NCI-H1048 (cell line): ENCODE data around the gene SLC35G2.
"Not testable (repeated sequence)": the region's sequence is repeated elsewhere in the genome, so short reads cannot be mapped to it uniquely, and the experiment has no call there.

ENCODE experiments used
- DNase-seq: peaks from one replicate; lab custom pipeline; 2025; lab: John Stamatoyannopoulos, UW

The SLC35G2 gene

DNA sequence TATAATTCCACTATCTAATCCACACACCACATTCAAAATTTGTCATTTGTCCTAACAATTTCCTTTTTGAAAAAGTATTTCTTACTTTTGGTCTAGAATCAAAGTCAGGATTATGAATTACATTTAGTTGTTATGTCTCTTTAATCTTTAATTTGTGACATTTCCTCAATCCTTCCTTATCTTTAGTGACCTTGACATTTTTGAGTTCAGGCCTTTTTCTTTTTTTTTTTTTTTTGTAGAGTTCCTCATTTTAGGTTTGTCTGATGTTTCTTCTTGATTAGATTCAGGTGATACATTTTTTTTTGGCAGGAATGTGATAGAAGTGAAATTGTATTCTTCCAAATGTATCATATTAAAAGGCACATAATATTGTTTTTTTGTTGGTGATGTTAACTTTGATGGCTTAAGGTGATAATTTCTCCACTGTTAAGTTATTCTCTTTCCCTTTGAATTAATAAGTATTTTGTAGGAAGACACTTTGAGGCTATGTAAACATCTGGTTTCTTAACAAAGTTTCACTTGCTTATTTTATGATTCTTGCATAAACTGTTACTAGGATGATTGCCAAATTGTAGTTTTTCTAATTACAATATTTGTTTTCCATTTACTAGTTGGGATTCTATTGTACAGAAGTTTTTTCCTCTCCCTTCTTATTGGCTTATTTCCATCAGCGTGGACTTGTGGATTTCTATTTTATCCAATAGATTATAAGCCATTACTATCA, 16.3 kb downstream of the SLC35G2 start:
- DNase-seq = no peak

DNA sequence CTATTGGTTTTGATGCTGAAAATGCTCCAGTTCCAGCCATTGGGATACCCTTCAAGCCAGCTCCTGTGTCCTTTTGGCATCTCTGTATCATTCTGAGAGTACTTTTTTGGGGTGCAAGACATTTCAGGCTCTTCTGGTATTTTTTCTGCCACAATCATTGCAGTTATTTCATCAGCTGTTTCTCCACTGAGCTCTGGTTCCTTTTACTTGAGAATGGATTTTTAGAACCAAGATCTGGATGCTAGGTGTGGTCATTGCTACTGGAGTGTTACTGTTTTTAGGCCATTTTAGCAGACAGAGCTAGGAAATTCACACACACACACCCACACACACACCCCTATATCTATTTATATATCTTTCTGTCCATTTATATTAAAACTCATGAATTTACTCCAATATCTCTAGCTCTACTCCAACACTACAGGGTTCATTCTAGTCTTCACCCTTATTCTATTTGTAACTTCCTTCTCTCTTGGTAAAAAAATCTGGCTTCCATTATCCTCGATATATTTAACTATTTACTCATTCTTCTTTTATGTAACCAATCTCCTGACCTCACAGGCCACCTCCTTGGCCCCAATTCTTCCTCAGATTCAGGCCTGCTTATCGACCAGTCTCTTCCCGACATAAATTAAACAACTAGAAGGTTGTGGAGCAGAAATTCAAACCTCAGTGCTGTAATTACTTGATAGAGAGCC, 17.0 kb downstream of the SLC35G2 start:
- no peak for DNase-seq

DNA sequence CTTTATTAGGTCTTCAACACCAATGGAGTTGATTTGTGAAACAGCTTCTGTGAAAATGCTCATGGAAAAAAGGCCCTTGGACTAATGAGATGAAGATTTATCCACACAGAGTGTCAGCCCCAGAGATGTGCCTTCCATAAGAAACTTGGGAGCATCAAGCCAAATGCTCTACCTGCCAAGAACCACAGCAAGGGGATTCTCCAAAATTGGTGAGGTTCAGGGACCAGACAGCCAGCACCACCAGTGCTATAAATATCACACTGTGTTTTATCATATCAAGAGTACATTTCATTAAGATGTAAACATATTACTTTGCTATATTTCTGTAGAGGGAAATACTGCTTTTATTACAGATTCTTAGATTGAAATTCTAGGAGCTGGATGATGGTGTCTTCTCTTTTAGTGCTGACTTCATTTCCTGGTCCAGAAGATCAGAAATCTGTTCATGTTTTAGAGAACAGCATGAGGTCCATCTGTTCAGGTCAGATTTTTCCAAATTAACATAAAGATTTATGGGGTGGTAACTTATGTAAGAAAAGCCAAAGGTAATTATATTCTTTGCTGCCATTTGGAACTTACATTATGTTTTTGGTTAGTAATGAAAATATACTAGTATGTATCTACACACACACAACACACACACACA, 17.7 kb downstream of the SLC35G2 start:
- no peak for DNase-seq

DNA sequence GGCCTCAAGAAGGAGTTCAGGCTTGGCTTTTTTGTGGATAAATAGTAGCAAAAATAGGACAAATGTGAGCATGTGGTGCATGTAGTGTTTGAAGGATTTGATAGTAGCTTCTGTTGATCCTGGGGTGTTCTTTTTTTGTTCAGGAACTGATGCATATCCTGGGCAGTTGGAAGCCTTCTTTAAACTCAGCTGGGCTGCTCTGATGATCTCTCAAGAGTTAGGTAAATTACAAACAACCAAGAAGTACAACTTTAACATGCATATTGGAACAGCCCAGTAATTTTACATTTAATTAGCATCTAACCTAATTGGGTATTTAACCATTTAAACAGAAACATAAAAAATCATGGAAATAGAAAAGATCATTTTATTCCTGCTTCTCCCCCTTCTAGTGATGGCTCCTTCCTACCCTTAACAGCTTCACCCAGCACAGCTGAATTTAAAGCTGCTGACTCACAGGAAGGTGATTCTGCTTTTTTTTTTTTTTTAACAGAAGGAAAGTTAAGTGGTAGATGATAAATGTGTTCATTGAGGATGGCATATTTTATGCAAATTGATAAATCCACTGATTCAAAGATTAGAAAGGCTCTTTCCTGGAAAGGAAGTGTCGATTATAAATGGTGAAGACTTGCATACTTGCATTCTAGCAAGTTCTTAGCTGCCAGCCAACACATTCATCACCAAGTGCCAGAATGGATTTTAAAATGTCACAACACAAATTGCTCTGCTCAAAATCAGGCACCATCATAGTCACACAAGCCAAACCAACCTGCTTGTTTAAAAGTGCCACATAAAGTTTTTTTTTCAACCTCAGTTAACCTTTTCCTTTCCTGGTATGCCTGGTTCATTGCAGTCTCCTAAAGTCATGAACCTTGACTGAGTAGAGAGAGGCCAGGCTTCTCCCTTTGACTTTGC, 20.0 kb downstream of the SLC35G2 start:
- DNase-seq = peak; percentile 9

DNA sequence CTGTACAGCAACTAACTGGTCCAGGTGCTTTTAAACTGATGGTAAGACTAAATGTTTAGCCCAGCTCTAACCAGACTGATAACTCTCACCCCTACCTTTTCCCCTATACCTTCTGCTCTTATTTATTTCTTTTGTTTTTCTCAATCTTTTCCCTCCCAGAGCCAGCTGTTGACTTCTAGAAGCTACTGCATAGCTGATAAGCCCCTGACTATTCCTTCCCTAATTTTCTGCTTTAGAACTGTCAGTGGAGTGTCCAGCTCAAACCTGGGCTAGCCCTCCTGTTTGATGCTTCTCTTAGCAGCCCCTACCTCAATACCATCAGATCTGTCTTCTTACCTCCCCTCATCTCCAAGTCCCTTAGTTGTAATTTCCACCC, 20.6 kb downstream of the SLC35G2 start:
- DNase-seq = no peak

DNA sequence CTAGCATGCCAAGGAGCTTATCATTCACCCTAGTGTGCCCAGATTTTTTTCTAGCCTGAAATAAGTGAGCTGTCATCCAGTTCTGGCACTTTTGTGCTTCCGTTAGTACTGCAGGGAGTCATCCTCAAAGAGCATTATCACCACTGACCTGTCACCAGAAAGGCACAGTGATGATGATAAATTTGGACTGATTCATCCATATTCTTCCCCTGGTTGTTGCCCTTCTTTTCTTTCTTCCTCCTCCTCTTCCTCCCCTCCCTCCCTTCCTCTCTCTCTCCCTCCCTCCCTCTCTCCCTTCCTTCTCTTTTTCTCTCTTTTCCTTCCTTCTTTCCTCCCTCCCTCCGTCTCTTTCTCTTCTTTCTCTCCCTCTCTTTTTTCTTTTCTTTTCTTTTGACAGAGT, 21.3 kb downstream of the SLC35G2 start:
- DNase-seq = no peak

DNA sequence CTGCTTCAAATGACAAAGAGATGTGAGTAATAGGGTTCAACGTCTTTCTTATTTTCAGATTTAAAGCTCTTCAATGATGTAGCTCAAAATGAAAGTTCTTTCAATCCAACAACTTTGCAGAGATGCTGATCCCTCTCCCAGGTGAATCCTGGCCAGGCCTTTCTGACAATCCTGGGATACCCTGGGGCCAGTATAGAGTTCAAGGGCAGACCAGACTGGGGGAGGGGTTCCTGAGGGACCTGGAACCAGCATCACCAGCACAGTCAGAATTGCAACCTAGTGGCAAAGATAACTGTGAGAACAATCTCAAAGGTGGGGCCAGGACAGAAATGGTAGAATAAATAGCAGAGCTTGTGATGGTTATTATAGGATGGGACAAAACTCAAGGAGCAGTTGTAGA, 23.4 kb downstream of the SLC35G2 start:
- DNase-seq = no peak

DNA sequence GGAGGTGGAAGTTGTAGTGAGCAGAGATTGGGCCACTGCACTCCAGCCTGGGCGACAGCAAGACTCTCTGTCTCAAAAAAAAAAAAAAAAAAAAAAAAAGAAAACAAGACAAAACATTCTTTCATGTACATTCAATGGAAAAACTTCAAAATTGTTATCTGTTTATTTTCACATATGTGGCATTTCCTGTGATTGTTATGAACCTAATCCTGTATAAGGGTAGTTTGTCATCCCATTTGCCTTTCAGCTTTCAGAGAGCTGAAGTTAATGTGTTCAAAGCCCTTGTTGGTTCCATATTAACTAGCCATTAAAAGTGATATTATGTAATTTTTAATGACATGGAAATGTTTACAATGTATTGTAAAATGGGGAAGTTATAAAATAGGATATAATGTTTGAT, 25.8 kb downstream of the SLC35G2 start:
- DNase-seq = no peak

DNA sequence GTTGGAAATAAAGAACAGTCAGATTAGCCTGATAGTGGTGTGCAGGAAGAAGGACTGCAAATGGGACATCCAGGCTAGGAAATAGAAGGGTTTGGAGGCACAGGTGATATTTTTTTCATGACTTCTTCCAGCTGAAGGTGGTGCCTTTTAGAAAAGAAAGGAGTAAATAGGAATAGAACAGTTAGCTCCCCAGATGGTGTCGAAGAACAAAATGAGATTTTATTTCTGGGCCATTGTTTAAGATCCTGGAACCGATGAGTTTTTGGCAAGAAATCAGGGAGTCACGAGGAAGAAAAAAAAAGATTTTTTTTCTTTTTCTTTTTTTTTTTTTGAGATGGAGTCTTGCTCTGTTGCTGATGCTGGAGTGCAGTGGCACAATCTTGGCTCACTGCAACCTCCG, 33.3 kb downstream of the SLC35G2 start:
- no peak for DNase-seq

DNA sequence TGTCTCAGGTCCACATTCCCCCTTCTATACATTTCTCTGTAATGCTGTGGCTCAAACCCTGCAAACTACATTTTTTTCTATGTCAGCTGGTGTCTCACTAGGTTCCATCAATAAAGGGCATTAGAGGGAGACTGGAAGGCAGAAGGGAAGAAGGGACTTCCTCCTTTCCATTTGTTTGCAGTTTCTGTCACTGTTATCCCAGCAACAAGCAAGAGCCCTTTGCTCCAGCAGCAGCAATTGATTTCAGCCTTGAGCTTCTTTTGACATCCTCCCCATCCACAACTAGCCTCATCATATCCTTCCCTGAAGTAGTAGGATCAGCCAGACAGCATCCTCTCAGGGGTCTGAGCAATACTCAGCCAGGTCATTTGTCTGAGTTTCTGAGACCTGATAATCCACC, 37.7 kb downstream of the SLC35G2 start:
- DNase-seq = no peak

DNA sequence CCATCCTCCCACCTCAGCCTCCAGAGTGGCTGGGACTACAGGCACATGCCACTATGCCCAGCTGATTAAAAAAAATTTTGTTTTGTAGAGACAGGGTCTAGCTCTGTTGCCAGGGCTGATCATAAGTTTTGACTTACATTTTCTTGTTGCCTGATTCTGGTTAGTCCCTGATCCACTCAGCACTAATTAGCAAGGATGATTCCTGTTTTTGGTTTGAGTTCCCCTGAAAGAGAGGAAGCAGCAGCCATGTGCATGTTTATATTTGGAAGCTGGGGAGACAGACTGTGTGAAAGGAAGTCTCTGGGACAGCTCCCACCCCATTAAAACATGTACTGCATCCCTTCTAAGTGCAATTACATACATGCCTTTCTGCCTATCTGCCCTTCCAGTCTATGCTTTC, 39.5 kb downstream of the SLC35G2 start:
- DNase-seq = no peak

DNA sequence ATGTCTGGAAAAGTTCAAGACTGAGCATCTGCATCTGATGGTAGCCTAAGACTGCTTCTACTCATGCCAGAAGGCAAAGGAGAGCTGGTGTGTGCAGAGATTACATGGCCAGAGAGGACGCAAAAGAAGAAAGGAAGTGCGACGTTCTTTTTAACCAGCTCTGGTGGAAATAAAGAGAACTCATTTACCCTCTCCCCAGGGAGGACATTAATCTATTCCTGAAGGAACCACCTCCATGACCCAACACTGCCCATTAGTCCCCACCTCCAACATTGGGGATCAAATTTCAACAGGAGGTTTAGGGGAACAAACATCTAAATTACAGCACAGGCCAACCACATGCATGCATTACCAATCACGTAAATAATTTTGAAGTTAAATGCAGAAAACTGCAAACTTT, 41.6 kb downstream of the SLC35G2 start:
- DNase-seq = no peak

DNA sequence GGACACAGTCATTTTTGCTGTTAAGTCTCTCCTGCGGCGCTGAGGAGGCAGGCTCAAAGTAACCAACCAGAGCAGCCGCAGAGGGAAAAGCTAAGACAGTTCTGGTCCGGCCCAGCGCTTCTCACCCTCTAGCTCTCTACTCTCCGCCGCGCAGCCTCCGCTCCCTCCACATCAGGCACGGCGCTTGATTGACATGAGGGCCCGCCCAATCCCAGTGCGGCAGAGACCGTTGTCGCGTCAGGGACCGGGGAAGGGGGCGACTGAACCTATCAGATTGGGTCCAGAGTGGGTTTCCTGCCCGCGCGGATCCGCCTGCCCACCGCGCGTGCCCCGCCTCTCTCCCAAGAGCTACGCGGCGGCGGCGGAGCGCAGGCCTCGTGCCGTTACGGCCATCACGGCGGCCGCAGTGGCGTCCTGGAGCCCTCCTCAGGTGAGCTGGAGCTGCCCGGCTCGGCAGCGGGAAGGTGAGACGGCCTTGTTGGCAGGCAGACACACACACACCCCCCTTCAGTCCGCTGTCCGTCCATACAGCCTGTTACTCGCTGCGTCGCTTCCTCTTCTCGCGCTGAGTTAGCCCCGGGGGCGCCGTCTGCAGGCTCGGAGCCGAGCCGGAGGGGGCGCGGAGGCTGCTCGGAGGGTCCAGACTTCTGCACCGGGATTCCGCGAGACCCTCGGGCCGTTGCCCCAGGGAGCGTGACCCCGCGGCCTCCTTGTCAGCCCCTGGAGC, 43.1 kb downstream of the SLC35G2 start, which contains the start of gene NCK1:
NCK1 (plus strand) TSS at position 319 of the 727 bp plus-strand sequence. CDS start 65,794 bp downstream, outside the sequence.
- DNase-seq = peak; percentile 93

DNA sequence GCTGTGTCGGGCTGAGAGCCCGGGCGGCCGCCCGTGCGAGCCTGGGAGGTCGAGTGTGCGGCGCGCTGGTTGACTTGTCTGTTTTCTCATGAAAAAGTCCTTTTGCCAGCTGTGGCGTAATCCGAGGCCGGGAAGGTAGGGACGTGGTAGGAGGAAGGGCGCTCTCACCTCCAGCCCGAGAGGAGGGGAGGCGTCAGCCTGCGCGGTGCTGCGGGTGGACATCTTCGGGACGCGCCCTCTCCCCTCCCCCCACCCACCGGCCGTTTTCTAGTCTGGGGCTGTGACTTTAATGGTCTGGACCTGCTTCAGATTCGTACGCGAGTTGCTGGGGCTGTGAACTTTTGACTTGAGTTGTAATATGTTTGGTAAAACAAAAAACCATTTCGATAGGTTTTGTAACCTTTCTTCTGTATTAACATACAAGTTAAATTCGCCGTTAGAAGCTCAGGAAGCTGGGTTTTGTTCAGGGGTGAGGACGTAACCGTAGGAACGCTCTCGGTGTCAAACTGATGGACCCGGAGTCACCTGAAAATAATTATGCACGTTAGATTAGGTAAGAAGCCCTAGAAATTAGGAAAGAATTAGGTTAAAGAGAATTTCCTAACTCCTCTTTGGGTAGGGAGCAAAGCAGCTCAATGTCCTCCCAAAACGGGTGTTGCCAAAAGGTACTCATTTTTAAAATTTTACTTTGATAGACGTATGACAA, 43.8 kb downstream of the SLC35G2 start:
- peak; percentile 10 for DNase-seq

DNA sequence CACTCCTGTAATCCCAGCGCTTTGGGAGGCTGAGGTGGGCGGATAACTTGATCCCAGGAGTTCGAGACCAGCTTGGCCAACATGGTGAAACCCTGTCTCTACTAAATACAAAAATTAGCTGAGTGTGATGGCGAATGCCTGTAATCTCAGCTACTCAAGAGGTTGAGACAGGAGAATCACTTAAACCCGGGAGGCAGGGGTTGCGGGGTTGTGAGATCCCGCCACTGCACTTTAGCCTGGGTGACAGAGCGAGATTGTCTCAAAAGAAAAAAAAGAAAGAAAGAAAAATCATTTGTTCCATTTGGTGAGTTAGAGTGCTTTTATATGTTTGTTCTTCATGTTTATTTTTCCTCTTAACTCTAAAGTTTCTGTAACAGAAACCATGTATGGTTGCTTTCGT, 50.4 kb downstream of the SLC35G2 start:
- no peak for DNase-seq

DNA sequence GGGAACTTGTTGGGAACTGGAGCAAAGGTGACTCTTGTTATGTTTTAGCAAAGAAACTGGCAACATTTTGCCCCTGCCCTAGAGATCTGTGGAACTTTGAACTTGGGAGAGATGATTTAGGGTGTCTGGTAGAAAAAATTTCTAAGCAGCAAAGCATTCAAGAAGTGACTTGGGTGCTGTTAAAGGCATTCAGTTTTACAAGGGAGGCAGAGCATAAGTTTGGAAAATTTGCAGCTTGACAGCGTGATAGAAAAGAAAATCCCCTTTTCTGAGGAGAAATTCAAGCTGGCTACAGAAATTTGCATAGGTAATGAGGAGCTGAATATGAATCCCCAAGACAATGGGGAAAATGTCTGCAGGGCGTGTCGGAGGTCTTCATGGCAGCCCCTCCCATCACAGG, 53.3 kb downstream of the SLC35G2 start:
- DNase-seq = not testable (repeated sequence)

DNA sequence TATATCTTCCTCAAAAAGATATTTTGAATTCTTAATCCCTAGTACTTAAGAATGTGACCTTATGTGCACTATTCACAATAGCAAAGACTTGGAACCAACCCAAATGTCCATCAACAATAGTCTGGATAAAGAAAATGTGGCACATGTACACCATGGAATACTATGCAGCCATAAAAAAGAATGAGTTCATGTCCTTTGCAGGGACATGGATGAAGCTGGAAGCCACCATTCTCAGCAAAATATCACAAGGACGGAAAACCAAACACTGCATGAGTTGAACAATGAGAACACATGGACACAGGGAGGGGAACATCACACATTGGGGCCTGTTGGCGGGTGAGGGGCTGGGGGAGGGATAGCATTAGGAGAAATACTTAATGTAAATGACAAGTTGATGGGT, 60.6 kb downstream of the SLC35G2 start:
- not testable (repeated sequence) for DNase-seq

DNA sequence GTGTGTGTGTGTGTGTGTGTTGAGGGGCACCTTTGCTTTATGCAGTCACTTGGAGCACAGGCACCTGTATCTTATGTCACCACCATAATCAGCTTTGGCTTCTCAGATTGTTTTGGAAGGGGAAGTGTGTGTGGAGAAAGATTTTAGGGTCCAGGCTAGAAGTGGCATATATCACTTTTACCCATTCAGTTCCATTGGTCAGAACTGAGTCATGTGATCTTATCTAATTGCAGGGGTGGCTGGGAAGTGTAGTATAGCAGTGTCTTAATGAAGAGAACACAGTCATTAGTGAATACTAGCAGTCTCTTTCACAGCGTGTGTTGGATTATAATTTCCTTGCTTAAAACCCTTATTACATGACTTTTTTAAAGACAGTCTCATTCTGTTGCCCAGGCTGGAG, 63.6 kb downstream of the SLC35G2 start:
- no peak for DNase-seq

DNA sequence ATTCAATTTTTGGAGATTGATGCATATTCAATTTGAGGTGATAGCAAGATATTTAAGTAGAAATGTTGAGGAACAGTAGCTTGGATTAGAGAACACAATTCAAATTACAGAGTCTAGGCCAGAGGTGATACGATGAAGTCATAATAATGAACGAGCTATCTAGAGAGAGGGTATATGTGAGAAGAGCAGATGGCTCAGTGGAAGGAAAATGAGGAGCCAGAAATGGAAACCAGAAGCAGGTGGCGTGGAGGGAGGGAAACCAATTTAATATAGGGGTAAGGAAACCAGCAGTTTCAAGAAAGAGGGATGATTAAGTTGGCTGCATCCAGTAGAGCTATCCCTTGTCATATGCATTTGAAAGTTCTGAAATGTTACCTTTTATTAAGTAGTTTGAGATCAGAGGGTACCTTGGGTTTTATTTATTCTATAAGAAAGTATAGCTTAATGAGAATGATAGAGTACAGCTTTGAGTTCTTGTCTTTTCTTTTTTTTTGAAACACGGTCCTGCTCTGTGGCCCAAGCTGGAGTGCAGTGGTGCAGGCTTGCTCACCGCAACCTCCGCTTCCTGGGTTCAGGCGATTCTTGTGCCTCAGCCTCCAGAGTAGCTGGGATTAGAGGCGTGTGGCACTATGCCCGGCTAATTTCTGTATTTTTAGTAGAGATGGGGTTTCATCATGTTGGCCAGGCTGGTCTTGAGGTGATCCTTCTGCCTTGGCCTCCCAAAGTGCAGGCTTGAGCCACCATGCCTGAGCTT, 65.2 kb downstream of the SLC35G2 start:
- no peak for DNase-seq
